ENCODE data around the gene GJC1.
"Not testable (repeated sequence)": the region's sequence is repeated elsewhere in the genome, so short reads cannot be mapped to it uniquely, and the experiment has no call there.

GRCh38 chr17:44755180-44755579 lies 74.9 kb downstream of the GJC1 start:
- TF ChIP-seq, protein P1, sequence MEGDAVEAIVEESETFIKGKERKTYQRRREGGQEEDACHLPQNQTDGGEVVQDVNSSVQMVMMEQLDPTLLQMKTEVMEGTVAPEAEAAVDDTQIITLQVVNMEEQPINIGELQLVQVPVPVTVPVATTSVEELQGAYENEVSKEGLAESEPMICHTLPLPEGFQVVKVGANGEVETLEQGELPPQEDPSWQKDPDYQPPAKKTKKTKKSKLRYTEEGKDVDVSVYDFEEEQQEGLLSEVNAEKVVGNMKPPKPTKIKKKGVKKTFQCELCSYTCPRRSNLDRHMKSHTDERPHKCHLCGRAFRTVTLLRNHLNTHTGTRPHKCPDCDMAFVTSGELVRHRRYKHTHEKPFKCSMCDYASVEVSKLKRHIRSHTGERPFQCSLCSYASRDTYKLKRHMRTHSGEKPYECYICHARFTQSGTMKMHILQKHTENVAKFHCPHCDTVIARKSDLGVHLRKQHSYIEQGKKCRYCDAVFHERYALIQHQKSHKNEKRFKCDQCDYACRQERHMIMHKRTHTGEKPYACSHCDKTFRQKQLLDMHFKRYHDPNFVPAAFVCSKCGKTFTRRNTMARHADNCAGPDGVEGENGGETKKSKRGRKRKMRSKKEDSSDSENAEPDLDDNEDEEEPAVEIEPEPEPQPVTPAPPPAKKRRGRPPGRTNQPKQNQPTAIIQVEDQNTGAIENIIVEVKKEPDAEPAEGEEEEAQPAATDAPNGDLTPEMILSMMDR (IDR thresholded peaks at IDR 0.05) = not testable (repeated sequence)
- not testable (repeated sequence) for TF ChIP-seq EZH2phosphoT487, EZH2 (IDR thresholded peaks at IDR 0.05)

Measured in neural progenitor cell (in vitro differentiated cells).